Pons (tissue), 1 donor: ENCODE measurements around the gene BTD.
"Not testable (repeated sequence)": the region's sequence is repeated elsewhere in the genome, so short reads cannot be mapped to it uniquely, and the experiment has no call there.

Source experiments
- DNase-seq: peaks from one replicate; pipeline ENCODE4 v3.0.0-alpha.2; 2016; ENCODE audit warnings: low spot score

BTD gene

GRCh38 chr3:15601399-15602145 is at the start of gene BTD, which contains the start of gene HACL1:
TSS of gene BTD (plus strand) at chr3:15601745. CDS start at chr3:15635440, 33,695 bp downstream.
TSS of gene HACL1 (minus strand) at chr3:15601569. CDS start at chr3:15601463, 106 bp downstream.
- peak; percentile 100 for DNase-seq

- no peak for DNase-seq
Measured at GRCh38 chr3:15551902-15552301, 49.6 kb upstream of the BTD start.

GRCh38 chr3:15553749-15554148 is 47.8 kb upstream of the BTD start:
- DNase-seq = no peak

- DNase-seq = peak; percentile 84
Measured at GRCh38 chr3:15556512-15556911, 45.0 kb upstream of the BTD start.

- DNase-seq = peak; percentile 63
Measured at GRCh38 chr3:15557511-15557946, 44.0 kb upstream of the BTD start.

GRCh38 chr3:15558581-15558980 is 43.0 kb upstream of the BTD start:
- no peak for DNase-seq

GRCh38 chr3:15562560-15562959 is 39.0 kb upstream of the BTD start:
- DNase-seq = no peak

- no peak for DNase-seq
Measured at GRCh38 chr3:15563190-15563589, 38.4 kb upstream of the BTD start.

GRCh38 chr3:15572138-15572537 is 29.4 kb upstream of the BTD start:
- no peak for DNase-seq

- no peak for DNase-seq
Measured at GRCh38 chr3:15575446-15575845, 26.1 kb upstream of the BTD start.

GRCh38 chr3:15576475-15576874 is 25.1 kb upstream of the BTD start:
- no peak for DNase-seq

GRCh38 chr3:15578289-15578867 is 23.2 kb upstream of the BTD start:
- DNase-seq = no peak

- no peak for DNase-seq
Measured at GRCh38 chr3:15579051-15579450, 22.5 kb upstream of the BTD start.

GRCh38 chr3:15581471-15582394 is 19.8 kb upstream of the BTD start:
- DNase-seq = no peak

- no peak for DNase-seq
Measured at GRCh38 chr3:15585111-15585845, 16.3 kb upstream of the BTD start.

- DNase-seq = no peak
Measured at GRCh38 chr3:15591242-15591641, 10.3 kb upstream of the BTD start.

- no peak for DNase-seq
Measured at GRCh38 chr3:15591928-15592327, 9.6 kb upstream of the BTD start.

- DNase-seq = no peak
Measured at GRCh38 chr3:15592968-15593367, 8.6 kb upstream of the BTD start.

- no peak for DNase-seq
Measured at GRCh38 chr3:15595955-15596354, 5.6 kb upstream of the BTD start.

- no peak for DNase-seq
Measured at GRCh38 chr3:15601046-15601398, 523 bp upstream of the BTD start.

GRCh38 chr3:15602146-15602536 is 596 bp downstream of the BTD start:
- no peak for DNase-seq

GRCh38 chr3:15602816-15603215 is 1.3 kb downstream of the BTD start:
- DNase-seq = not testable (repeated sequence)
